Sciatic nerve (tissue), 2 donors: ENCODE data around the gene FKRP. TPM values are rescaled to one million over a fixed set of nuclear protein-coding genes. Genes with fewer than 3 reads are reported as not detected.
"Not testable (repeated sequence)": the region's sequence is repeated elsewhere in the genome, so short reads cannot be mapped to it uniquely, and the experiment has no call there.

Experiments used
- ATAC-seq: fragments of 200-7000 bp; cut with Tn5 transposase; one replicate; pipeline ENCODE4 v1.9.1; 2020; ENCODE audit warnings: mild to moderate bottlenecking, moderate library complexity
- DNase-seq: peaks from one replicate; pipeline ENCODE4 v3.0.0-alpha.2; 2020; ENCODE audit warnings: low spot score
- intact Hi-C: fragments of 100-400 bp; cut with DNase I; formaldehyde crosslinking; loops from one replicate; pipeline ENCODE4 v1.14.2; 2022
- total RNA-seq: library from RNA; stranded (reverse); fragmentation: NEBNext Ultra II Directional; extraction: Animal tissue kit (Norgen Biotek cat#: 25700); gene quantifications from one replicate; pipeline ENCODE4 v1.2.1, GENCODE V29; 2021
- donor health status: DM: no; HTN: no; CAD: no.
- donor health status: DM: no; HTN: no; CAD: no.

Gene FKRP
- total RNA-seq, 1 donor from 2014 or later: 25.2 TPM

DNA sequence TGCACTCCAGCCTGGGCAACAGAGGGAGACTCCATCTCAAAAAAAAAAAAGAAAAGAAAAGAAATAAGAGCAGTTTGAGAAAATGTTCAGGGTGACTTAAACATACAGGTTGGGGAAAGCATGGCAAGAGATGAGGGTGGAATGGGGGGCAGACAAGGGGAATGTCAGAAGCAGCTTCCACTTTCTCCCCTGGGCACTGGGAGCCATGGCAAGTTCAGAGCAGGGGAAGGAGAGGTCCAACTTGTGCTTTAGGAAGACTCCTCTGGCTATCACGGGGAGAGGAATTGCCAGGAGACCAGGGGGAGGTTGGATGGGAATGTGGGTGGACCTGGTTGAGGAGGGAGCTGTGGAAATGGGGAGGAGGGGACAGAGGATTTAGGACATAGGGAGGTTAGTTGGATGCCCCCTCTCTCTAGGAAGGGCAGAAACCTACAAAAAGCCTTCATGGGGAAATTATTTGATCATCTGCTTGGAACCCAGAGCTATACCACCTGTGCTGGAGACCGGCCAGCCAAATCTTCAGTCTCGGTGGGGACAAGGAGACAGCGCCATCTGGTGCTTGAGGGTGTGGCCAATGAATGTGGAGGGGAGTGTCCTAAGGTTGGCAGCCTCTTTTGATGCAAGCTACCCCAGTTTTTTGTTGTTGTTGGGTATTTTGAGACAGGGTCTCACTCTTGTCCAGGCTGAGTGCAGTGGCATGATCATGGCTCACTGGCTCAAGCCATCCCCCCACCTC is 7.7 kb downstream of the FKRP start:
- ATAC-seq (no peak), DNase-seq (no peak)
- intact Hi-C loops: no loop called here

DNA sequence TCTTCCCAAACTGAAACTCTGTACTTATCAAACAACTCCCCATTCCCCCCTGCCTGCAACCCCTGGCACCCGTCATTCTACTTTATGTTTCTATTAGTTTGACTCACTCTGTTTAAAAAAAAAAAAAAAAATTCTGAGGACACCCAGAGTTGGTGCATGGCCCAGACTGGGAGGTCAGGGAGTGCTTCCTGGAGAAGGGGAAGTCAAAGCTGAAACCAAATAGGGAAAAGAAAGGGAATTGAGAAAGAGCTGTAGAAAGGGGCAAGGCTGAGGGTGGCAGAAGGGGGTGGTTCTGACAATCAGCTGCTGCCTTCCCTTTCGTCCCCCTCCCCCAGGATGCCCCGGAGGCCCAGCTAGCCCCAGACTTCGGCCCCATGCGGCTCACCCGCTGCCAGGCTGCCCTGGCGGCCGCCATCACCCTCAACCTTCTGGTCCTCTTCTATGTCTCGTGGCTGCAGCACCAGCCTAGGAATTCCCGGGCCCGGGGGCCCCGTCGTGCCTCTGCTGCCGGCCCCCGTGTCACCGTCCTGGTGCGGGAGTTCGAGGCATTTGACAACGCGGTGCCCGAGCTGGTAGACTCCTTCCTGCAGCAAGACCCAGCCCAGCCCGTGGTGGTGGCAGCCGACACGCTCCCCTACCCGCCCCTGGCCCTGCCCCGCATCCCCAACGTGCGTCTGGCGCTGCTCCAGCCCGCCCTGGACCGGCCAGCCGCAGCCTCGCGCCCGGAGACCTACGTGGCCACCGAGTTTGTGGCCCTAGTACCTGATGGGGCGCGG is 9.4 kb downstream of the FKRP start:
- intact Hi-C loops: no loop called here
- ATAC-seq: peak; percentile 9

DNA sequence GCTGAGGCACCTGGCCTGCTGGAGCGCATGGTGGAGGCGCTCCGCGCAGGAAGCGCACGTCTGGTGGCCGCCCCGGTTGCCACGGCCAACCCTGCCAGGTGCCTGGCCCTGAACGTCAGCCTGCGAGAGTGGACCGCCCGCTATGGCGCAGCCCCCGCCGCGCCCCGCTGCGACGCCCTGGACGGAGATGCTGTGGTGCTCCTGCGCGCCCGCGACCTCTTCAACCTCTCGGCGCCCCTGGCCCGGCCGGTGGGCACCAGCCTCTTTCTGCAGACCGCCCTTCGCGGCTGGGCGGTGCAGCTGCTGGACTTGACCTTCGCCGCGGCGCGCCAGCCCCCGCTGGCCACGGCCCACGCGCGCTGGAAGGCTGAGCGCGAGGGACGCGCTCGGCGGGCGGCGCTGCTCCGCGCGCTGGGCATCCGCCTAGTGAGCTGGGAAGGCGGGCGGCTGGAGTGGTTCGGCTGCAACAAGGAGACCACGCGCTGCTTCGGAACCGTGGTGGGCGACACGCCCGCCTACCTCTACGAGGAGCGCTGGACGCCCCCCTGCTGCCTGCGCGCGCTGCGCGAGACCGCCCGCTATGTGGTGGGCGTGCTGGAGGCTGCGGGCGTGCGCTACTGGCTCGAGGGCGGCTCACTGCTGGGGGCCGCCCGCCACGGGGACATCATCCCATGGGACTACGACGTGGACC is 10.1 kb downstream of the FKRP start:
- intact Hi-C loops: loop anchor here (2.0 kb wide), 1 partner anchor 85 kb away; no protein-coding TSS in a partner anchor
- ATAC-seq: no peak
- no peak for DNase-seq

More for the DNA sequence above, 9.4 kb downstream of the FKRP start:
- DNase-seq: no peak

DNA sequence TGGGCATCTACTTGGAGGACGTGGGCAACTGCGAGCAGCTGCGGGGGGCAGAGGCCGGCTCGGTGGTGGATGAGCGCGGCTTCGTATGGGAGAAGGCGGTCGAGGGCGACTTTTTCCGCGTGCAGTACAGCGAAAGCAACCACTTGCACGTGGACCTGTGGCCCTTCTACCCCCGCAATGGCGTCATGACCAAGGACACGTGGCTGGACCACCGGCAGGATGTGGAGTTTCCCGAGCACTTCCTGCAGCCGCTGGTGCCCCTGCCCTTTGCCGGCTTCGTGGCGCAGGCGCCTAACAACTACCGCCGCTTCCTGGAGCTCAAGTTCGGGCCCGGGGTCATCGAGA is 10.7 kb downstream of the FKRP start:
- intact Hi-C loops: loop anchor here (2.0 kb wide), 1 partner anchor 84 kb away; no protein-coding TSS in a partner anchor
- no peak for DNase-seq

DNA sequence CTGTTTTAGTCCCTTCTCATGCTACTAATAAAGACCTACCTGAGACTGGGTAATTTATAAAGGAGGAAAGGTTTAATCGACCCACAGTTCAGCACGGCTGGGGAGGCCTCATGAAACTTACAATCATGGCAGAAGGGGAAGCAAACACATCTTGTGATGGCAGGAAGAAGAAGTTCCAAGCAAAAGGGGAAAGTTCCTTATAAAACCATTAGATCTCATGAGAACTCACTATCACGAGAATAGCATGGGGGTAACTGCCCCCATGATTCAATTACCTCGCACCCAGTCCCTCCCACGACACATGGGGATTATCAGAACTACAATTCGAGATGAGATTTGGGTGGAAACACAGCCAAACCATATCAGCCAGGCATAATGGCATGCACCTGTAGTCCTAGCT is 13.3 kb downstream of the FKRP start:
- intact Hi-C loops: no loop called here
- DNase-seq: no peak
- ATAC-seq: no peak

More for the DNA sequence above, 10.7 kb downstream of the FKRP start:
- ATAC-seq: no peak

DNA sequence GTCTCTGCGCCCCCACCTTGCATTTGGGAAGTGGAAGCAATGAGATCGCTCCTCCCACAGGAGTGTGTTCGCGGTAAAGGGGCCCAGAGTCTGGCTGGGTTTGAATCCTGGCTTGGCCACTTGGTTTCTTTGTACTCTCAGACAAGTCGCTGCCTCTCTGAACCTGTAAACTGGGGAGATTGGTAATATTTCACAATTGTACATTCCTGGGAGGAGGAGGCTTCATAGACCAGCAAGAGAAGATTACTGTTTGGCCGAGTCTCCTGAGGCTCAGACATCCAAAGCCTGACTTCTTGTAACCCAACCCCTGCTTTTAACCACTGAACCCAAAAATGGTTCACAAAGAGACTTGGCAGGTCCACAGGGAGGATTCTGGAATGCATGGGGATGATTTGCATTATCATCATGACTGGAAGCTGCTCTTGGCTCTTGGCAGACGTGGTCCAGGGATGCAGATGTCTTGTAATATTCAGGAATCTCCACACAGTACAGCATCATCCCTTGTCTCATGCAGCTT is 14.0 kb downstream of the FKRP start:
- DNase-seq (peak; percentile 75), ATAC-seq (peak; percentile 92)
- intact Hi-C loops: no loop called here

DNA sequence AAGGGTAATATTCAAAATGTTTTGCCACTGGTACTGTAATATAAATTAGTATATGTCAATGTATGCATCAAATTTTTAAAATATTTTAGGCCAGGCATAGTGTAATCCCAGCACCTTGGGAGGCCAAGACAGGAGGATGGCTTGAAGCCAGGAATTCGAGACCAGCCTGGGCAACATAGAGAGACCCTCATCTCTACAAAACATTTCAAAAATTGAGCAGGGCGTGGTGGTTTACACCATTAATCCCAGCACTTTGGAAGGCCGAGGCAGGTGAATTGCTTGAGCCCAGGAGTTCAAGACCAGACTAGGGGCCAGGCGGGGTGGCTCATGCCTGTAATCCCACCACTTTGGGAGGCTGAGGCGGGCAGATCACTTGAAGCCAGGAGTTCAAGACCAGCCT is 14.5 kb downstream of the FKRP start:
- DNase-seq: no peak
- intact Hi-C loops: no loop called here
- ATAC-seq: no peak

DNA sequence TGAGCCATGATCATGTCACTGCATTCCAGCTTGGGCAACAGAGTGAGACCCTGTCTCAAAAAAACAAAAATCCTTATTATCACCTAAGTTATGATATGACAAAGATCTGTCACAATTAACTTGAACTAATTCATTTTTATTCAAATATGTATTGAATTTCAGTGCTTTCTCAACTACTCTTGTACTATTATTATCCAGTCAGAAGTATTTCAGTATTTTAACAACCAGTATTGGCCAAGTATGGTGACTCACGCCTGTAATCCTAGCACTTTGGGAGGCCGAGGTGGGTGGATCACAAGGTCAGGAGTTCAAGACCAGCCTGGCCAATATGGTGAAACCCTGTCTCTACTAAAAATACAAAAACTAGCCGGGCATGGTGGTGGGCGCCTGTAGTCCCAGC is 15.0 kb downstream of the FKRP start:
- ATAC-seq: peak; percentile 12
- DNase-seq, intact Hi-C loops: not testable (repeated sequence)

DNA sequence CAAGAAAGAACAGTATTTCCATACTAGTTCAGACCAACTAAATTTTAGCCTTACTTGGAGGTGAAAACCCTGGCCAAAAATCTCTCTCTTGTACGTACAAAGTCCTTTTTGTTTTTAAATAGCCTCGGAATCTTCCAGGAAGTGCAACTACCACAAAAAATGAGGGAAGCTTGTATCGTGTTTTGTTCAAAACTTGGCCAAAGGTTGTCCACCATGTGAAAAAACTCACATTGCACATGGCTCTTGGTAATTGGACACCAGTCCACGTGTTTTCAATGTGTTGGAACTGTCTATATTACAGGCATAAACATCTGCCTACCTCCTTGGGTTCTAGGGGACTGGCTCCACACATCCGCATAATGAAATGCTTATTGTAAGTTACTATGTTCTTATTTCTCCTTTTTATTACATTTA is 15.6 kb downstream of the FKRP start:
- no peak for DNase-seq
- ATAC-seq: peak; percentile 54
- intact Hi-C loops: no loop called here

DNA sequence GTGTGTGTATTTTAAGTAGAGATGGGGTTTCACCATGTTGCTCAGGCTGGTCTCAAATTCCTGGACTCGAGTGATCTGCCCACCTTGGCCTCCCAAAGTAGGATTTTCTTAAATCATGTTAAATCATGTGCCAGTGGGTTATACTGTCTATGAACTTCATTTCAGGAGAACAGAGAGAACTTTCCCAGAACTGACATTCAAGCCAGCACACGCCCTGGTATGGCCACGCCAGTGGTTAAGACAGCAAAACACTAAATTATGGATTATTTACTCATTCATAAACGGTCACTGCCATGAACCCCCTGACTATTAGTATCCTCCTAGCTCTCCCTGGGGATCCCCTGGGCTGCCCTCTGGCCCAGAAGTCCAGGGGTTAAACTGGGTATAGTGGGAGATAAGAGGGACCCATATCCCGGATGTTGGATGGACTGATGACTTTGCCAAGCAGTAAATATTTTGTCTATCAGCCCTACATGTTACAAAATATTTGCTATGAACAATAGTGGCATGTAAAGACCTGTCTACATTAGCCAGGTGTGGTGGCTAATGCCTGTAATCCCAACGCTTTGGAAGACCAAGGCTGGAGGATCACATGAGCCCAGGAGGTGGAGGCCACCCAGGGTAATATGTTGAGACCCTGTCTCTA is 16.5 kb downstream of the FKRP start:
- ATAC-seq (no peak), DNase-seq (no peak)
- intact Hi-C loops: no loop called here

DNA sequence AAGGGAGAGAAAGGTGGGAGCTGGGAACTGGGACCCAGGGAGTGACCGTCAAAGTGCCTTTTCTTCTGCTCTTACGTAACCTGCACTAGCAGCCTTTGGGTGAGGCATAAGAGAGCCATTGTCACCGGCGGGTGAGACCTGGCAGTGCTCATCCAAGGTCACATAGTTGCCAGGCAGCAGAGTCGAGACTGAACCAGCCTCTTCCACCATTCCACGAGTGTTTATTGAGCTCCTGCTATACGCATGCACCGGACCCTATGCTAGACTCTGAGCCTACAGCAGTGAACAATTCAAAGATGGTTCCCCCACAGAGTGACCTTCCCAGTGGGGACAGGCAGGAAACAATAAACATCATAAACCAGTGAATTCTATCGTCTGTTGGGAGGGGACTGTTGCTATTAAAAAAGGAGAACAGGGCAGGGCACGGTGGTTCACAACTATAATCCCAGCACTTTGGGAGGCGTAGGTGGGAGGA is 19.0 kb downstream of the FKRP start:
- DNase-seq (no peak), ATAC-seq (no peak)
- intact Hi-C loops: no loop called here

DNA sequence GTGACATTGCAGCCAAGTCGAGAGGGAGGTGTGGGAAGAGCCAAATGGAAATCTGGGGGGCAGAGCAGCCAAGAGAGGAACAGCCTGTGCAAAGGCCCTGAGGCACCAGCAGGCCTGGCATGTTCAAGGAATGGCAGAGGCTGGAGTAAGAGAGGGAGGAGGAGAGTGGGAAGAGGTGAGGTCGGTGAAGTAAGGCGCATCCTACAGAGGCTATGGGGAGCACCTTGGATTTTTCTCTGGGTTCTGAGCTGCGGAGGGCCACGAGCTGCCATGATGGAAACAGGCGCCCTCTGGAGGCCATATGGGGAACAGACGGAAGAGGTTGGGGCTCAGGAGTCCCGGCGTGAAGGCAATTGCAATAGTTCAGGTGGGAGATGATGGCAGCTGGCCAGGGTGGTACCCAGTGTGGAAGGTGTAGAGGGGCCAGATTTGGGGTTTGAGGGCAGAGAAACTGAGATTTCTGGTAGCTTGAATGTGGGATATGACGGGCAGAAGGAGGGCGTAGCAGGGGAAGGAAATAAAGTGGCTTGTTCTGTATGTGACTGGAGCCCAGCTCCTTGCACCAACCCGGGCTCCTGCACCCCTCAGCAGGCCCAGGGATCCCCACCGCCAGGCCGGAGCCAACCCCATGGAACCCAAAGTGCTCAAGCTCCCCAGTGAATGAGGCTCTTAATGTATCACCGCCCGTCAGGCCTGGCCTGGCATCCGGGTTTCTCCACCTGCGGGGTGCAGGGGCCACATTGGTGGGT is 20.9 kb downstream of the FKRP start:
- peak; percentile 7 for ATAC-seq
- DNase-seq: no peak
- intact Hi-C loops: no loop called here

DNA sequence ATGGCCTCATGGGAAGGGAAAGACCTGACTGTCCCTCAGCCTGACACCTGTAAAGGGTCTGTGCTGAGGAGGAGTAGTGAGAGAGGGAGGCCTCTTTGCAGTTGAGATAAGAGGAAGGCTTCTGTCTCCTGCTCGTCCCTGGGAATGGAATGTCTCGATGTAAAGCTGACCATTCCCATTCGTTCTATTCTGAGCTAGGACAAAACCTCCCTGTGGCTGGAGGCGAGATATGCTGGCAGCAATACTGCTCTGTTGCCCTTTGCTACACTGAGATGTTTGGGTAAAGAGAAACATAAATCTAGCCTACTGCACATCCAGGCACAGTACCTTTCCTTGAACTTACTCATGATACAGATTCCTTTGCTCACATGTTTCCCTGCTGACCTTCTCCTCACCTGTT is 22.9 kb downstream of the FKRP start:
- intact Hi-C loops, DNase-seq, ATAC-seq: not testable (repeated sequence)

DNA sequence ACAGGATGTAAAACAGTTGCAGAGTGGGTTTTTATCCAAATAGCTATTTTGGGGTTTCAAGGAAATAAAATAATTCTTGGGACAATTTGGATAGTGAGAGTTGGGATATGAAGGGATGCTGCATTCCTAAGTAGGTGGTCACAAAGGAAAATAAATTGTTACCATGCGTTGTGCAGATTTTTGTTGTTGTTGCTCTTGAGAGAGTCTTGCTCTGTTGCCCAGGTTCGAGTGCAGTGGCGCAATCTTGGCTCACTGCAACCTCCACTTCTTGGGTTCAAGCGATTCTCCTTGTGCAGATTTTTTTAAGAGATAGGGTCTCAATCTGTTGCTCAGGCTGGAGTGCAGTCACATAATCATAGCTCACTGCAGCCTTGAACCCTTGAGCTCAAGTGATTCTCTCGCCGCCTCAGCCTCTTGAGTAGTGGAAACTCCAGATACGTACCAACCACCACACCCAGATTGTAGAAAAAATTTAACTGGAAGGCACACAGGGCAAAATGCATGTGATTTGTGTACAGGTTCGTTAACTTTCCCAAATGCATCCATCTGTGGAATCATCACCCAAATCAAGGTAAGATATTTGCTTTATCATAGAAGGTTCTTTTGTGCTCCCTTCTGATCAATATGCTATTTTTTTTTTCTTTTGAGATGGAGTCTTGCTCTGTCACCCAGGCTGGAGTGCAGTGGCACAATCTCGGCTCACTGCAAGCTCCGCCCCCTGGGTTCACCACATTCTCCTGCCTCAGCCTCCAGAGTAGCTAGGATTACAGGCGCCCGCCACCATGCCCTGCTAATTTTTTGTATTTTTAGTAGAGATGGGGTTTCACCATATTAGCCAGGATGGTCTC is 26.5 kb downstream of the FKRP start:
- intact Hi-C loops: no loop called here
- ATAC-seq (no peak), DNase-seq (no peak)

DNA sequence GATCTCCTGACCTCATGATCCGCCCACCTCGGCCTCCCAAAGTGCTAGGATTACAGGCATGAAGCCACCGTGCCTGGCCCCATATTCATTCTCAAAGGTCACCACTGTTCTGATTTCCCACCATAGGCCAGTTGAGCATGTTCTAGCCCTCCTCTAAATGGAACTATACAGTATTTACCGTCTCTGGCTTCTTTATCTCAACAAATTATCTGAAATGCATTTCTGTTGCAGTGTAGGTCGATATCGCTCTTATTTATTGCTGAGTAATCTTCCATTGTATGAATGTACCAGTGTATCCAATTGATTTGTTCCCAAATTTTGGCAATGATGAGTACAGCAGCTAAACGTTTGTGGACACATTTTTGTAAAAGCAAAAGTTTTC is 27.2 kb downstream of the FKRP start:
- intact Hi-C loops: no loop called here
- ATAC-seq: no peak
- DNase-seq: no peak

DNA sequence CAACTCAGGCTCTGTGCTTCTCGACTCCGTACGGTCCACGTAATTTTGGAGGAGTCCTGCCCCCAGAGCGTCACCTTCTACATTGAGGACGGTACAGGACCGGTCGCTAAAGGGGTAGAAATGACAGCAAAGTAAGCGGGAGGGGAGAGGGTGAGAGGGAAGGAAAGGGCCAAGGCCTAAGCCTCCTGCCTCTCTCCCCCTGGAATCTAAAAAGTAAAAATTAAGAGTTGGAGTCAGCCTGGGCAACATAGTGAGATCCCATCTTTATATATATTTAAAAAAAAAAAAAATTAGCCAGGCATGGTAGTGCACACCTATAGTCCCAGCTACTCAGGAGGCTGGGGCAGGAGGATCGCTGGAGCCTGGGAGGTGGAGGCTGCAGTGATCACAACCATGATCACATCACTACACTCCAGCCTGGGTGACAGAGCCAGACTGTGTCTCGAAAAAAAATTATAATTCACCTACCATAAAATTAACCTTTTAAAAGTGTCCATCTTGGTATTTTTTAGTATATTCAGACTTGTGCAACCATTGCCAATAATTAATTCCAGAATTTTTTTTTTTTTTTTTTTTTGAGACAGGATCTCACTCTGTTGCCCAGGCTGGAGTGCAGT is 29.9 kb downstream of the FKRP start:
- intact Hi-C loops: no loop called here
- DNase-seq (no peak), ATAC-seq (no peak)
